Gastrocnemius medialis (tissue), 4 donors: ENCODE measurements around the gene YWHAH.

Experiments used
- CTCF ChIP-seq, 5 experiments: fragments of 450-650 bp in 3 of 5; fragments of 200-600 bp in 2 of 5; sonication (generic) in 2 of 5; IDR thresholded peaks in 4 of 5; conservative IDR thresholded peaks in 1 of 5; 1 replicate in 4 of 5; 2 replicates in 1 of 5; pipeline ENCODE4 v1.5.1; 2016 to 2019; ENCODE audit warnings: antibody characterized with exemption in 5 of 5, mild to moderate bottlenecking in 3 of 5, moderate library complexity in 3 of 5
- POLR2A ChIP-seq, 2 donors: fragments of 450-650 bp; IDR thresholded peaks; one replicate each; pipeline ENCODE4 v1.6.1; 2017; ENCODE audit warnings: antibody characterized with exemption in 2 of 2, mild to moderate bottlenecking in 2 of 2, moderate library complexity in 2 of 2

- TF ChIP-seq CTCF (IDR thresholded peaks at IDR 0.05 in 4 of 5, conservative IDR thresholded peaks at IDR 0.05 in 1 of 5) (no peak), POLR2A (IDR thresholded peaks at IDR 0.05) (no peak)
Observed at GRCh38 chr22:31933406-31933805, 10.9 kb upstream of the YWHAH start.
